ENCODE measurements around the gene ZFYVE28.
"Not testable (repeated sequence)": the region's sequence is repeated elsewhere in the genome, so short reads cannot be mapped to it uniquely, and the experiment has no call there.

The ZFYVE28 gene

DNA sequence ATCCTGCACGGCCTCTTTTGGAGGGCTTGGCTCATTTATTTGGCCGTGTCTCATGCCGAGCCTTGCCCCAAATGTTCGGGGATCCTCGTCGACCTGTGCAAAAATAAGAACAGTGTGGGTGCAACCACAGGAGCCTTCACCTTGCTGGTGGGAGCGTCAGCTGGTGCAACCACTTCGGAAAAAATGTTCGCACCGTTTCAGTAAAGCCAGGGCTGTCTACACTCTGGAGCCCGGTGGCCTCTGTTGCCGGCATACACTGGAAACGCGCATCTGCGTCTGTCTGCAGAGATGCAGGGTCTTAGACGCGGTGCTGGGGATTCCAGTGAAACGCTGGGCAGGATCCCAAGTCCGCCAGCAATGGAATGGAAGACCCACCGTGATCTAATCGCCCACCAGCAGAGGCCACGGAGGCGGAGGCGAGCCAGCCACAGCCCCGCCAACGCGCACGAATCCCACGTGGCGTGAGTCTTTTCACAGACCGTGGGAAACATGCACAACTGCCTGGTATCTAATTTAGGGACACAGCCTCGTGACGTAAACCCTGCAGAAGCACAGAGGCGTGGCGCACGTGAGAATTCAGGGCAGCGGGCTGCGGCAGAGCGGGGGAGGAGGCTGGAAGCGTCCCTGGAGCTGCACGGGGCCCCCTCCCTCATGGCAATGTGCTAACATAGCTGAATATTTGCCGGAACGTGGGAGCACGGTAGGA lies 142.7 kb downstream of the ZFYVE28 start:
- DNase-seq, result peak in 4 of 56 donors; percentile 31 to 48 (median 40)

DNA sequence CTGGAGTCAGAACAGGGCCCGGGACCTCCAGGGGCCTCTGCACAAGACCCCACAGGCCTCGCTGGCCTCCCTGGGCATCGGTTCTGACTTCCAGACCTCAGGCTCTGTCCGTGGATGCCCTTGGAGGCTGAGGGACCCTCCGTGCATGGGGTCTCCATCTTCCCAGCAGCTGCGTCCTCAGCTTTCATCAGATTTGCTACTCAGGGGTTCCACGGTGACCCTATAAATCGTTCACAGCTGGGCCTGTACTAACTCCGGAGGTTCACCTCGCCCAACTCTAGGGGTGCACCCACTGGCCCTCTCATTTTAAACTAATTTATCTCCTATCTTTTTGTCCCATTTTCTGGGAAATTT lies 143.4 kb downstream of the ZFYVE28 start:
- not testable (repeated sequence) for DNase-seq

- no peak for DNase-seq
These were observed 144.0 kb downstream of the ZFYVE28 start for GRCh38 chr4:2274320-2275043.

GRCh38 chr4:2273657-2274319 lies 144.7 kb downstream of the ZFYVE28 start:
- no peak for DNase-seq

GRCh38 chr4:2273221-2273620 lies 145.2 kb downstream of the ZFYVE28 start:
- no peak for DNase-seq

GRCh38 chr4:2272828-2273120 lies 145.7 kb downstream of the ZFYVE28 start:
- no peak for DNase-seq

GRCh38 chr4:2272026-2272827 lies 146.2 kb downstream of the ZFYVE28 start:
- DNase-seq, result no peak

DNA sequence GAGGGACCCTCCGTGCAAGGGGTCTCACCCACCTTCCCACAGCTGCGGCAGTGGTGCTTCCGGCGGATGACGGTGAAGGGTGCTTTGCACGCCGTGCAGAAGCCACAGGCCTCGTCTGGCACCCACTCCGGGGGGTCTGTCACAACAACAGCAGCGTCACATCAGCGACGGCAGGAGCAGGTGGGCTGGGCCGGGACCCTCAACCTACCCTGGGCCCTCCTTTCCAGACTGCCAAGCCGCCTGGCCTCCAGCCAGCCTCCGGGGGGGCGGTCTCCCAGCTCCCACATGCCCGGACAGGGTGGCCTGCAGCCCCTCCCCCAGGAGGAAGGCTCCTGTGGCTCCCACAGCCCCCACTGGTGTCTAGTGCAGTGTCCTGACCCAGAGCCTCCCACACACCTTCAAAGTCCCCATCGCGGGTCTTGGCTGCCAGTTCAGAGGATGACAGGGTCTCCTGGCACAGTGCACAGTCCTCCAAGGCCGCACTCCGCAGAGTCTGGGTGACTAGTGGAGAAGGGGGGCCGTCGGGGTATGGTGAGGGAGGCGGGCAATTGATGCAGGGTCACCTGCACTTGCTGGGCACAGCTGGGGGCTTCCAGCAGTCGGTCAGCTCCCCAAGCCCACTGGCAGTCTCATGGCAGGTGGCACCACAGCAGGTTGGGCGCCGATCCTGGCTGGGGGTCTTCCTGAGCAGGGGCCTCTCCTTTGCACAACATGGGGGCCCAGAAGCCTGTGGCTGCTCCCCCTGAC lies 147.0 kb downstream of the ZFYVE28 start:
- no peak for DNase-seq

GRCh38 chr4:2270341-2271165 lies 147.9 kb downstream of the ZFYVE28 start:
- no peak for DNase-seq

DNA sequence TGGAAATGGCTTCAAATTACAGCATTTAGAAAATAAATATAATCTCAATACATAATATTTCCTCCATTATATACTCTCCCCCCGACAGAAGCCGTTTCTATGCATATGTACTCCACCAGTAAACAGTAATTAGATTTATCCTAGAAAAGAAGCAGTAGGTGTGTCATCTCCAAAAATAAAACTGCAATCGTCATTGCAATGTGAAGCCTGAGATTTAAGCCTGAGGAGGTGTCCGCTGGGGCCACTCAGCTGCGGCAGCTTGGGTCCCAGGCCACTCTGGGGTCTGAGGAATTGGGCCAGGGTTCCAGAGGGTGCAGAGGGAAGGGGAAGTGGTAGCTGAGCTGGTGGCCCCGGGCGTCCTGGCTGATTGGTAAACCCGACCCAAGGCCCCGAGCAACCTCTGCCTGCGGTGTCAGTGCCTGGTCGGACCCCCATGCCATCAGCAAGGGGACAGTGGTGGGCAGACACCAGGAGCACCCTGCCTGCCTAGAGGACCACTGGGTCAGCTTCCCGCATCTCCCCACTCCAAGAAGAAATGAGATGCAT lies 148.8 kb downstream of the ZFYVE28 start:
- no peak for DNase-seq

GRCh38 chr4:2269206-2269531 lies 149.3 kb downstream of the ZFYVE28 start:
- no peak for DNase-seq

DNA sequence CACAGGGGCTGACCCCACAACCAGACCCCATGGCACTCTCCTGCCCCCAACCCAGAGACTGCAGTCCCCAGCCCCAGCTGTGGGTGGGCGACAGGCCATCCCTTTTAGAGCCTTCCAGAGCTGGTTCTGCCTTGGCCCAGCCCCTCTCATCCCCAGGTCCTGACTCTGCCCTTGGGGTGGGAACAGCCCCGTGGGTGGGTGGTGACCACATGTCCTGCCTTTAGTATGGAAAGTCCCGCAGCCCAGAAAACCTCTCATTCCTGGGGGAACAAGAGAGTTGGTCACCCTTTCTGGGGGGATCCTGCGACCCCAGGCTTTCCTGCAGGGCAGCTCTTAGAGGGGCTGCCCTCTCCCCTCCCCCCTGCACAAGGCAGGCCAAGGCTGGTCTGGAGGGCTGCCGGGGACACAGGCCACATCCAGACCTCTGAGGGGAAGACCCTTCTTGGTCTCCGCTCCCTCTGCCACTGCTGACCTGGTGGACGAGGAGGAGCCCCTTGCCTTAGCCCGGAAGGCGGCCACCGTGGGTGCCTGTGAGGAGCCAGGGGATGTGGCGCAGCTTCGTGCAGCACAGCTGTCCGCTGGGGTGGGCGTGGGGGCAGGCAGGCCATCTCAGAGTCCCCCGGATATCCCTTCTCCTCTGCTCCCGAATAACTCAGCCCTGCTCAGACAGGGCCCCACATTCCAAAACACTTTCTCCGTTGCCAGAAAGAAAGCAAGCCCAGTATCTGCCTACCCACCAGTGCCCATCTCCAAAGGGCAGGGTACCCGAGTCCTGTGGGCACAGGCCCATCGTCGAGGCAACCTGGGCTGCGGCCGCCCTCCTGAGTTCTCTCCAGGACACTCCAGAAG lies 149.9 kb downstream of the ZFYVE28 start:
- DNase-seq, result no peak

- no peak for DNase-seq
These were observed 150.6 kb downstream of the ZFYVE28 start for GRCh38 chr4:2267841-2268240.

GRCh38 chr4:2267320-2267811 lies 151.1 kb downstream of the ZFYVE28 start:
- DNase-seq, result no peak

GRCh38 chr4:2266821-2267220 lies 151.6 kb downstream of the ZFYVE28 start:
- no peak for DNase-seq

GRCh38 chr4:2266181-2266580 lies 152.3 kb downstream of the ZFYVE28 start:
- DNase-seq, result peak in 28 of 56 donors; percentile 13 to 78 (median 48)

DNA sequence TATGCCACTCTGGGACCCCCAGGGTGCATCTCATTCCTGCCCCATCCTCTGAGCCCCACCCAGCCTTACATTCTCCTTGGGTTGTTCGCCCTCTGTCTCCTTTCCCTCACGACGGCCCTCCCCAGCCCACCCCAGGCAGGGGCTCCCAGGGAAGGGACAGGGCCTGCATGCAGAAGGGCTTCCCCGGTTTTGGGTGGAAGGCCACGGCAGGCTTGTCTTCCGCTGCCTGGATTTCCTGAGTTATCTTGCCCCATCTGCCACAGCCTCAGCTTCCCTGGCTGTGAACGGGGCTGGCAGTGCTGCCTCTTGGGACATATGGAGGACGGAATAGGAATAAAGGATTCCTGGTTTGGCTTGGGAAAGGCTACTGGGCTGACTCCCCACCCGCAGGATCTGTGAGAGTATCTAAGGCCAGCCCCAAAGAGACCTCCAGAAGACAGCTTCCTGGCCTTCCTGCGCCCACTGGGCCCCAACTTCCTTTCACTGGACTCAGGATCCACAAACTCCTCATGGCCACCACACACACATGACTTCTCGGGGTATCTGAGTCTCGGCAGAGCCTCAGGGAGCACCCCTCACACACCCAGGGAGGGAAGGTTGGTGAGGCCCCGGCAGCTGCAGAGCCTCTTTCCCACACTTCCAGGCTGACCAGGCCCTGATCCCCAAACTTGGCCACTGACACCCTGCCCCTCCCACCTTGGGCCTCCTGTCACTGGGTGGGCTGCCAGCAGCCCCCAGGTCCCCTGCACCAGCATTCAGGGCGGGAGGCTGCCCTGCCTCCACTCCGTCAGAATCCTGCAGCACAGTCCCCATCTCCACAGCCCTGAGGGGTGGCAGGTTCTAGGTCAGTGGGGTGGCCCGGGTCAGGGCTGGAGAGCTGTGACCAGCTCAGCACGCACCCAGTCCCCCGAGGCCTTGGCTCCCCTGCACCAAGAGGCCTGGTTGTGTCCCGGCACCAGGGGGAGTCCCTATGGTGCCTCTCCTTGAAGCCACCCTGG lies 153.0 kb downstream of the ZFYVE28 start:
- DNase-seq, result no peak

All from amygdala (tissue), 56 donors.